Peyer's patch (tissue), 4 donors: ENCODE measurements around the gene PTPN14.

Experiments used
- POLR2A ChIP-seq, 2 donors: fragments of 450-650 bp; IDR thresholded peaks; one replicate each; pipeline ENCODE4 v1.5.1; 2017; ENCODE audit warnings: antibody characterized with exemption in 2 of 2, mild to moderate bottlenecking in 2 of 2, moderate library complexity in 2 of 2
- TF ChIP-seq, protein P1 (sequence below), 6 experiments: fragments of 450-650 bp in 4 of 6; fragments of 200-600 bp in 2 of 6; sonication (generic) in 1 of 6; IDR thresholded peaks; one replicate each; pipeline ENCODE4 v1.5.1; 2017 to 2019; ENCODE audit warnings: antibody characterized with exemption in 6 of 6, mild to moderate bottlenecking in 3 of 6, moderate library complexity in 1 of 6

DNA sequence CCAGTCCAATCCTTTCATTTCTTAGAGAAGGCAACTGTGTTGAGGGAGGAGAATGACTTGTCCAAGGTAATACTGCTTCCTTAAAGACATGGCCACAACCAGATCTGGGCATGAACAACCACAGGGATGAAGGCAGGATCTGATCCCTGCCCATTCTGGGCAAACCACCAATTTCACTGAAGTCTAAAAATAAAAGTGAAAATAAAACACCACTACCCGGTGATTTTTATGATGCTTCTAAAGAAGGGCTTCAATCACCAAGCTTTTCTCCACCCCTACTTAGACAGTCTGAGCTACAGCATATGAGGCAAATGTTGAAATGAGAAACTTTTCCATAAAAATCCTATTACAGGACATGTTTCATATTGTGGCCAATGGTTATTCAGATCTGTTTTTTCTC, 133.0 kb downstream of the PTPN14 start:
- TF ChIP-seq, protein P1, sequence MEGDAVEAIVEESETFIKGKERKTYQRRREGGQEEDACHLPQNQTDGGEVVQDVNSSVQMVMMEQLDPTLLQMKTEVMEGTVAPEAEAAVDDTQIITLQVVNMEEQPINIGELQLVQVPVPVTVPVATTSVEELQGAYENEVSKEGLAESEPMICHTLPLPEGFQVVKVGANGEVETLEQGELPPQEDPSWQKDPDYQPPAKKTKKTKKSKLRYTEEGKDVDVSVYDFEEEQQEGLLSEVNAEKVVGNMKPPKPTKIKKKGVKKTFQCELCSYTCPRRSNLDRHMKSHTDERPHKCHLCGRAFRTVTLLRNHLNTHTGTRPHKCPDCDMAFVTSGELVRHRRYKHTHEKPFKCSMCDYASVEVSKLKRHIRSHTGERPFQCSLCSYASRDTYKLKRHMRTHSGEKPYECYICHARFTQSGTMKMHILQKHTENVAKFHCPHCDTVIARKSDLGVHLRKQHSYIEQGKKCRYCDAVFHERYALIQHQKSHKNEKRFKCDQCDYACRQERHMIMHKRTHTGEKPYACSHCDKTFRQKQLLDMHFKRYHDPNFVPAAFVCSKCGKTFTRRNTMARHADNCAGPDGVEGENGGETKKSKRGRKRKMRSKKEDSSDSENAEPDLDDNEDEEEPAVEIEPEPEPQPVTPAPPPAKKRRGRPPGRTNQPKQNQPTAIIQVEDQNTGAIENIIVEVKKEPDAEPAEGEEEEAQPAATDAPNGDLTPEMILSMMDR (IDR thresholded peaks at IDR 0.05), result no peak
- TF ChIP-seq POLR2A (IDR thresholded peaks at IDR 0.05), result no peak
